Measurements from ENCODE around the gene SPEF1.

The SPEF1 gene

GRCh38 chr20:3744806-3745685, 36.2 kb downstream of the SPEF1 start:
- Mint-ChIP-seq H3K9me3 (no peaks in the 10 kb centered on the region), H3K4me3 (peak overlapping the region; percentile 52), H3K4me1 (peaks cover 5% of the 10 kb centered on the region), H3K36me3 (ENCODE audit: low read depth) (no peaks in the 10 kb centered on the region), H3K27ac (no peak overlapping the region), H3K27me3 (peaks cover 13% of the 10 kb centered on the region)
- ATAC-seq (peak; percentile 52), DNase-seq (peak; percentile 75)

- Mint-ChIP-seq H3K36me3 (ENCODE audit: low read depth) (no peaks in the 10 kb centered on the region), H3K4me3 (no peak overlapping the region), H3K9me3 (no peaks in the 10 kb centered on the region), H3K27ac (no peak overlapping the region), H3K4me1 (peaks cover 5% of the 10 kb centered on the region), H3K27me3 (peaks cover 13% of the 10 kb centered on the region)
- ATAC-seq (no peak), DNase-seq (no peak)
Measured at GRCh38 chr20:3744037-3744436, 37.2 kb downstream of the SPEF1 start.

- no peaks in the 10 kb centered on the region for H3K36me3 Mint-ChIP-seq (ENCODE audit: low read depth)
- H3K4me3 Mint-ChIP-seq, result no peak overlapping the region
- no peaks in the 10 kb centered on the region for H3K9me3 Mint-ChIP-seq
- ATAC-seq (no peak), DNase-seq (no peak)
- H3K27ac Mint-ChIP-seq, result no peak overlapping the region
- H3K4me1 Mint-ChIP-seq, result peaks cover 5% of the 10 kb centered on the region
- peaks cover 13% of the 10 kb centered on the region for H3K27me3 Mint-ChIP-seq
Measured at GRCh38 chr20:3743251-3743650, 38.0 kb downstream of the SPEF1 start.

- DNase-seq (no peak), ATAC-seq (no peak)
- H3K9me3 Mint-ChIP-seq, result no peaks in the 10 kb centered on the region
- no peaks in the 10 kb centered on the region for H3K36me3 Mint-ChIP-seq (ENCODE audit: low read depth)
- peaks cover 5% of the 10 kb centered on the region for H3K4me1 Mint-ChIP-seq
- H3K27ac Mint-ChIP-seq, result no peak overlapping the region
- no peak overlapping the region for H3K4me3 Mint-ChIP-seq
- H3K27me3 Mint-ChIP-seq, result peaks cover 6% of the 10 kb centered on the region
Measured at GRCh38 chr20:3741836-3742458, 39.3 kb downstream of the SPEF1 start.

GRCh38 chr20:3740615-3741301, 40.5 kb downstream of the SPEF1 start:
- no peak overlapping the region for H3K4me3 Mint-ChIP-seq
- no peak overlapping the region for H3K27ac Mint-ChIP-seq
- H3K27me3 Mint-ChIP-seq, result peaks cover 5% of the 10 kb centered on the region
- ATAC-seq (no peak), DNase-seq (no peak)
- H3K36me3 Mint-ChIP-seq (ENCODE audit: low read depth), result no peaks in the 10 kb centered on the region
- no peaks in the 10 kb centered on the region for H3K9me3 Mint-ChIP-seq
- H3K4me1 Mint-ChIP-seq, result peaks cover 5% of the 10 kb centered on the region

- Mint-ChIP-seq H3K36me3 (ENCODE audit: low read depth) (no peaks in the 10 kb centered on the region), H3K27me3 (peaks cover 7% of the 10 kb centered on the region), H3K4me1 (peaks cover 3% of the 10 kb centered on the region), H3K4me3 (no peak overlapping the region), H3K27ac (no peak overlapping the region), H3K9me3 (no peaks in the 10 kb centered on the region)
- ATAC-seq, result no peak
- no peak for DNase-seq
Measured at GRCh38 chr20:3739926-3740451, 41.3 kb downstream of the SPEF1 start.

- Mint-ChIP-seq H3K9me3 (no peaks in the 10 kb centered on the region), H3K4me1 (no peaks in the 10 kb centered on the region), H3K36me3 (ENCODE audit: low read depth) (no peaks in the 10 kb centered on the region), H3K4me3 (no peak overlapping the region), H3K27ac (no peak overlapping the region), H3K27me3 (peaks cover 4% of the 10 kb centered on the region)
- DNase-seq (no peak), ATAC-seq (no peak)
Measured at GRCh38 chr20:3739054-3739925, 42.0 kb downstream of the SPEF1 start.

GRCh38 chr20:3738111-3739053, 42.9 kb downstream of the SPEF1 start:
- ATAC-seq, result no peak
- H3K27ac Mint-ChIP-seq, result no peak overlapping the region
- H3K27me3 Mint-ChIP-seq, result peaks cover 7% of the 10 kb centered on the region
- no peaks in the 10 kb centered on the region for H3K9me3 Mint-ChIP-seq
- no peak for DNase-seq
- no peak overlapping the region for H3K4me3 Mint-ChIP-seq
- no peaks in the 10 kb centered on the region for H3K4me1 Mint-ChIP-seq
- no peaks in the 10 kb centered on the region for H3K36me3 Mint-ChIP-seq (ENCODE audit: low read depth)

- Mint-ChIP-seq H3K36me3 (ENCODE audit: low read depth) (no peaks in the 10 kb centered on the region), H3K4me3 (no peak overlapping the region), H3K9me3 (no peaks in the 10 kb centered on the region), H3K27ac (no peak overlapping the region), H3K4me1 (no peaks in the 10 kb centered on the region), H3K27me3 (peaks cover 26% of the 10 kb centered on the region)
- ATAC-seq, result no peak
- DNase-seq, result no peak
Measured at GRCh38 chr20:3735768-3736167, 45.5 kb downstream of the SPEF1 start.

GRCh38 chr20:3734111-3734843, 47.0 kb downstream of the SPEF1 start:
- no peaks in the 10 kb centered on the region for H3K9me3 Mint-ChIP-seq

GRCh38 chr20:3733119-3733995, 47.9 kb downstream of the SPEF1 start:
- Mint-ChIP-seq H3K4me3 (no peak overlapping the region), H3K9me3 (no peaks in the 10 kb centered on the region), H3K4me1 (no peaks in the 10 kb centered on the region), H3K27me3 (peaks cover 35% of the 10 kb centered on the region), H3K36me3 (ENCODE audit: low read depth) (no peaks in the 10 kb centered on the region), H3K27ac (no peak overlapping the region)
- no peak for DNase-seq
- ATAC-seq, result no peak

More at GRCh38 chr20:3734111-3734843, 47.0 kb downstream of the SPEF1 start:
- Mint-ChIP-seq H3K27ac (no peak overlapping the region), H3K4me1 (no peaks in the 10 kb centered on the region), H3K36me3 (ENCODE audit: low read depth) (no peaks in the 10 kb centered on the region), H3K4me3 (no peak overlapping the region), H3K27me3 (peaks cover 33% of the 10 kb centered on the region)
- no peak for DNase-seq
- ATAC-seq, result no peak

All from activated naive CD8-positive, alpha-beta T cell treated with anti-CD3 and anti-CD28 coated beads, Interleukin-2, amount 50 U/mL, for 24 hours (primary cell).